Activated naive CD8-positive, alpha-beta T cell treated with anti-CD3 and anti-CD28 coated beads, Interleukin-2, amount 50 U/mL, for 24 hours (primary cell): ENCODE results near the gene B3GALT2.
"Not testable (repeated sequence)": the region's sequence is repeated elsewhere in the genome, so short reads cannot be mapped to it uniquely, and the experiment has no call there.

Source experiments
- ATAC-seq: fragments of 150-1000 bp; cut with Tn5 transposase; one replicate; pipeline ENCODE4 v1.10.0; 2021
- DNase-seq: peaks from one replicate; pipeline ENCODE4 v3.0.0; 2021
- H3K27ac Mint-ChIP-seq: one replicate; pipeline ENCODE4 v1.8.0; 2021; ENCODE audit warnings: mild to moderate bottlenecking, mixed read lengths
- H3K27me3 Mint-ChIP-seq: one replicate; pipeline ENCODE4 v1.8.0; 2021; ENCODE audit warnings: mixed read lengths
- H3K36me3 Mint-ChIP-seq: one replicate; pipeline ENCODE4 v1.8.0; 2021; ENCODE audit warnings: low read depth, mixed read lengths
- H3K4me1 Mint-ChIP-seq: one replicate; pipeline ENCODE4 v1.8.0; 2021; ENCODE audit warnings: mixed read lengths
- H3K4me3 Mint-ChIP-seq: one replicate; pipeline ENCODE4 v1.8.0; 2021; ENCODE audit warnings: mild to moderate bottlenecking, moderate library complexity, mixed read lengths
- H3K9me3 Mint-ChIP-seq: one replicate; pipeline ENCODE4 v1.8.0; 2021; ENCODE audit warnings: mixed read lengths

B3GALT2 gene

GRCh38 chr1:193190096-193190744 is 3.8 kb upstream of the B3GALT2 start:
- Mint-ChIP-seq H3K4me1 (peaks cover 36% of the 10 kb centered on the region), H3K27ac (no peak overlapping the region), H3K36me3 (peaks cover 25% of the 10 kb centered on the region), H3K4me3 (no peak overlapping the region), H3K27me3 (no peaks in the 10 kb centered on the region), H3K9me3 (no peaks in the 10 kb centered on the region)
- DNase-seq (no peak), ATAC-seq (no peak)

DNA sequence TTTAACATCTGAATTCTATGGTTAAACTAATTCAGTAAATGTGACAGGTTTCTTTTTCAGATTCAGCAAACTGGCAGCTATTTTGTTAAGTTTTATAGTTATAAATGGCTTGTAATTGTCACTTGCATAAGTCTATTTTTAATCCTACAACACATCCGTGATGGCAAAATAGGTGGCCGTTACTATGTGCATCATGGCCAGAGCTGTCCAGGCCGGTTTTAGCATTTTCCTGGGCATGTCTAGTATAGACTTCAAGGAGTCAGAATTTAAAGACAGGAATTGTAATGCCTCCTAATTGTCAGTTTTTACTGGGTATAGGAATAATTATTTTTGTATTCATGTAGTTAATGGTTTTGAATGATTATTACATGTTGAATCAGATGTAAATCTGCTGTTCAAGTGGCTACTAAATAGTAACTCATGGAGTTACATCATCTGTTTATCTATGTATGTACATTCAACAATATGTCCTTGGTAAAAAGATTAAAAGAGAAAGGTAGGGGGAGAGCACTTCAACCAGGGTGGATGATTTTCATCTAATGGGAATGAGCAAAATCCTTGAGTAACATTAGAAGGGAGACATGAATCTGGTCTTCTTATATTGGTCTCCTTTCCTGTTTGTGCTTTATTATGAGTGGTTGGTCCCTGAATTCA is 3.2 kb upstream of the B3GALT2 start:
- Mint-ChIP-seq H3K27ac (no peak overlapping the region), H3K4me1 (peaks cover 41% of the 10 kb centered on the region), H3K9me3 (no peaks in the 10 kb centered on the region), H3K4me3 (no peak overlapping the region), H3K27me3 (no peaks in the 10 kb centered on the region), H3K36me3 (peaks cover 25% of the 10 kb centered on the region)
- ATAC-seq: no peak
- no peak for DNase-seq

- not testable (repeated sequence) for ATAC-seq, DNase-seq, H3K27me3 Mint-ChIP-seq, H3K27ac Mint-ChIP-seq, H3K4me3 Mint-ChIP-seq, H3K9me3 Mint-ChIP-seq
- H3K36me3 Mint-ChIP-seq: peaks cover 22% of the 10 kb centered on the region
- H3K4me1 Mint-ChIP-seq: peaks cover 42% of the 10 kb centered on the region
These were observed 2.5 kb upstream of the B3GALT2 start for GRCh38 chr1:193188915-193189314.

DNA sequence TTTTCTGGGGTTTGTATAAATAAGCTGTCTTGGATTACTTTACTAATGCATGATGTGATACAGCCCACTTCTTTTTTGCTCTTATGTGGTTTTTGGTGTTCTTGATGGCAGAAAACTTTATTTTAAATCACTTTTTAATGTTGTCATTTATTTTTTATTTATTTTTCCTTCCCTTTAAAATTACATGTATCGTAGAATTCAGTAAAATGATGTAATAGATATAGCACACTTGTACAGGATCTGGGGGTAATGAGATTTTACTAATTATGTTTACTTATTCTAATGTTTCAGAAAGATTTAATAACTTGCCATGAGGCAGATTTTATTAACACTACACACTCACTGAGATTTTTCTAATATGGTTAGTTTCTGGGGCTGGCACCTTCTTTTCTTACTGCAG is 701 bp upstream of the B3GALT2 start:
- ATAC-seq: no peak
- peaks cover 45% of the 10 kb centered on the region for H3K4me1 Mint-ChIP-seq
- DNase-seq: no peak

GRCh38 chr1:193185211-193185610 is 1.2 kb downstream of the B3GALT2 start:
- DNase-seq: no peak
- H3K9me3 Mint-ChIP-seq: no peaks in the 10 kb centered on the region
- peaks cover 40% of the 10 kb centered on the region for H3K4me1 Mint-ChIP-seq
- H3K36me3 Mint-ChIP-seq: no peaks in the 10 kb centered on the region
- ATAC-seq: no peak
- no peak overlapping the region for H3K27ac Mint-ChIP-seq
- no peak overlapping the region for H3K4me3 Mint-ChIP-seq
- no peaks in the 10 kb centered on the region for H3K27me3 Mint-ChIP-seq

More for the DNA sequence above, 701 bp upstream of the B3GALT2 start:
- H3K27me3 Mint-ChIP-seq: no peaks in the 10 kb centered on the region
- no peak overlapping the region for H3K4me3 Mint-ChIP-seq
- peaks cover 10% of the 10 kb centered on the region for H3K36me3 Mint-ChIP-seq
- H3K9me3 Mint-ChIP-seq: no peaks in the 10 kb centered on the region
- no peak overlapping the region for H3K27ac Mint-ChIP-seq

DNA sequence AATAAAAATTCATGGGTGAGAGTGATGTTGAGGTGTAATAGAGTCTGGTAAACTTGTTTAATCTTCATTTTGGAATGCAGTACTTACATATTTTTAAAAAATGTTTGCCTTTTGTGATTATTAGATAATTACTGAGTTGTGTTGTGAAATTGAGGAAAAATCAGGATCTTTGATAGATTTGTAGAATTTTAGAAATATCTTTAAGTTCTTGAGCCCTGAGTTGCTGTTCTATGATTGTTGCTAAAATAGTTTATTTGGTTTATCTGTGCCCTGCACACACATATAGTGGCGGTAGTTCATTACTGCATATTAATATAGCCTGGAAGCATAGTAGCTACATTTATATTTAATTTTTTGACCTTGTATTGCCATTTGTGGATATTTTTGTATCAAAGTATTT is 1.6 kb downstream of the B3GALT2 start:
- Mint-ChIP-seq H3K27ac (no peak overlapping the region), H3K4me3 (no peak overlapping the region), H3K4me1 (peaks cover 37% of the 10 kb centered on the region), H3K27me3 (no peaks in the 10 kb centered on the region), H3K36me3 (no peaks in the 10 kb centered on the region), H3K9me3 (no peaks in the 10 kb centered on the region)
- ATAC-seq (no peak), DNase-seq (no peak)

- peaks cover 41% of the 10 kb centered on the region for H3K4me1 Mint-ChIP-seq
- ATAC-seq: no peak
- H3K27ac Mint-ChIP-seq: no peak overlapping the region
- H3K36me3 Mint-ChIP-seq: peaks cover 5% of the 10 kb centered on the region
- no peak overlapping the region for H3K4me3 Mint-ChIP-seq
- no peaks in the 10 kb centered on the region for H3K9me3 Mint-ChIP-seq
- no peak for DNase-seq
- H3K27me3 Mint-ChIP-seq: no peaks in the 10 kb centered on the region
These were observed 3.3 kb downstream of the B3GALT2 start for GRCh38 chr1:193183019-193183627.

- H3K4me3 Mint-ChIP-seq: no peak overlapping the region
- no peak overlapping the region for H3K27ac Mint-ChIP-seq
- ATAC-seq (no peak), DNase-seq (no peak)
- peaks cover 40% of the 10 kb centered on the region for H3K4me1 Mint-ChIP-seq
- no peaks in the 10 kb centered on the region for H3K9me3 Mint-ChIP-seq
- H3K27me3 Mint-ChIP-seq: no peaks in the 10 kb centered on the region
- H3K36me3 Mint-ChIP-seq: peaks cover 8% of the 10 kb centered on the region
These were observed 4.4 kb downstream of the B3GALT2 start for GRCh38 chr1:193181985-193182384.

GRCh38 chr1:193181536-193181935 is 4.9 kb downstream of the B3GALT2 start:
- no peak overlapping the region for H3K4me3 Mint-ChIP-seq
- H3K27me3 Mint-ChIP-seq: no peaks in the 10 kb centered on the region
- no peak overlapping the region for H3K27ac Mint-ChIP-seq
- no peak for ATAC-seq
- peaks cover 38% of the 10 kb centered on the region for H3K4me1 Mint-ChIP-seq
- DNase-seq: no peak
- H3K36me3 Mint-ChIP-seq: peaks cover 11% of the 10 kb centered on the region
- H3K9me3 Mint-ChIP-seq: no peaks in the 10 kb centered on the region

GRCh38 chr1:193179094-193179493 is 7.3 kb downstream of the B3GALT2 start:
- no peaks in the 10 kb centered on the region for H3K9me3 Mint-ChIP-seq
- H3K36me3 Mint-ChIP-seq: peaks cover 23% of the 10 kb centered on the region
- ATAC-seq (no peak), DNase-seq (no peak)
- no peaks in the 10 kb centered on the region for H3K27me3 Mint-ChIP-seq
- no peak overlapping the region for H3K27ac Mint-ChIP-seq
- H3K4me3 Mint-ChIP-seq: no peak overlapping the region
- H3K4me1 Mint-ChIP-seq: peaks cover 22% of the 10 kb centered on the region

DNA sequence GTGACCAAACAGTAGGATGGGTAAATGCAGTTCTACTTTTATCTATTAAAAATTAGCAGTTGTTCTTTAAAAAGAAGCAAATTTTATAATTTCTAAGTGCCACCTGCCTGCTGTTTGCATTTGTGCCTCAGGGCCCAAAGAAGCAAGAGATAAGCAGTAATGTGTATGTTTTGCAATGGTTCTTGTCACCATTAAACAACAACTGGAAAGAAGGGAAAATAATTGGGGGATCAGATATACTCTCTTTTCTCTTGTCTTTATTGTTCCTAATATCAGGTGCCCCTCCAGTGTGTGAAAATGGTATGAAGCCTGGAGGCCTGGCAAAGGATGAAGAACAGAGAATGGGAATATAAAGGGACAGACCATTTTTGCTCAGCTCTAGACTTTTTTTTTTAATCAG is 9.6 kb downstream of the B3GALT2 start:
- H3K4me1 Mint-ChIP-seq: peaks cover 18% of the 10 kb centered on the region
- DNase-seq (no peak), ATAC-seq (no peak)
- H3K4me3 Mint-ChIP-seq: no peak overlapping the region
- no peaks in the 10 kb centered on the region for H3K27me3 Mint-ChIP-seq
- no peaks in the 10 kb centered on the region for H3K9me3 Mint-ChIP-seq
- peaks cover 26% of the 10 kb centered on the region for H3K36me3 Mint-ChIP-seq
- no peak overlapping the region for H3K27ac Mint-ChIP-seq

GRCh38 chr1:193176113-193176512 is 10.3 kb downstream of the B3GALT2 start:
- no peak for DNase-seq
- H3K27ac Mint-ChIP-seq: no peak overlapping the region

GRCh38 chr1:193157360-193157759 is 29.1 kb downstream of the B3GALT2 start:
- DNase-seq (no peak), ATAC-seq (no peak)
- Mint-ChIP-seq H3K27ac (no peak overlapping the region), H3K27me3 (no peaks in the 10 kb centered on the region), H3K36me3 (peaks cover 19% of the 10 kb centered on the region), H3K4me3 (no peak overlapping the region), H3K4me1 (peaks cover 14% of the 10 kb centered on the region), H3K9me3 (no peaks in the 10 kb centered on the region)

More at GRCh38 chr1:193176113-193176512, 10.3 kb downstream of the B3GALT2 start:
- Mint-ChIP-seq H3K4me1 (peaks cover 18% of the 10 kb centered on the region), H3K36me3 (peaks cover 27% of the 10 kb centered on the region), H3K27me3 (no peaks in the 10 kb centered on the region), H3K9me3 (no peaks in the 10 kb centered on the region), H3K4me3 (no peak overlapping the region)
- no peak for ATAC-seq

DNA sequence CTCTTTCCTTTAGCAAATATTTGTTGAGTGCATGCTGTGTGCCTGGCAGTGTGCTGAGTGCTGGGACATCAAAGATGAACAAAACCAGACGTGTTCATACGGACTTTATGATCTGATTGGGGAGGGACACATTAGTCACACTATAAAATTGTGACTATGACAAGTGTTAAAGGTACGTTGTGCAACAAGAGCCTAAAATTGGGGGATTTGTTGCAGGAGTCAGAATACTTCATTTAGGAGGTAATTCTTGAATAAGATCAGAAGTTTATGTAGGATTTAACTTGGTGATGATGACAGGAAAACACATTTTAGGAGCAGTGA is 29.6 kb downstream of the B3GALT2 start:
- Mint-ChIP-seq H3K4me1 (peaks cover 14% of the 10 kb centered on the region), H3K36me3 (peaks cover 22% of the 10 kb centered on the region), H3K27ac (no peak overlapping the region)

DNA sequence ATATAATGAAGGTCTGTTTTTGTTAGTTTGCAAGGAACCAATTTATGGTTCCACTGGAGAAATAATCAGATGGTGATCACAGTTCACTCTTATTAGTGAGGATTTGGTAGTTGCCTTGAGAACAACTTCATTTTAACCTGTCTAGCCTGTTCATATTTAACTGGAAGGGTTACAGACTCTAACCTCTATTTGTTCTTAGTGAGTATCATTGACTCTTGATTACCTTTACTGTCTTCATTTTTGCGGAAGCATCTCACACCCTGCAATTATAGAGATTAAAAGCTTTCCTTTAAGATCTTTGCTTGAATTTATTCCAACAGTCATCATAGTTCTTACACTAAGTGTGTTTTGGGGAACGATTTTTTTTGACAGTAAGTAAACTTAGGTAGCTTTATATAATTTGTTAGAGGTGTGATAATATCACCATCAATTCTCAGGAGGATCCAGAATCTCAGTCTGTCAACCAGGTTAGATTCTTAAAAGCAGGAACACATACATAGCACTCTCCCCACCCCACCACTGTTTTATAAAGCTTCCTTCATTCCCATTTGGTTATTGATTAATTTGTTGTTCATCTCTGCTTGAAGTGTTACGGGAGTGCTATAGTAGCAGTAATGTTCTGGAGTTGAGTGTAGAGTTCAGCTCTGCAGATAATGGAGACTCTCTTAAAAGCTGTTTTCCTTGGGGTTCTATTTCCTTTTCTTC is 30.1 kb downstream of the B3GALT2 start:
- no peaks in the 10 kb centered on the region for H3K9me3 Mint-ChIP-seq
- peaks cover 14% of the 10 kb centered on the region for H3K4me1 Mint-ChIP-seq
- ATAC-seq (no peak), DNase-seq (no peak)
- peaks cover 25% of the 10 kb centered on the region for H3K36me3 Mint-ChIP-seq
- H3K27me3 Mint-ChIP-seq: no peaks in the 10 kb centered on the region
- H3K27ac Mint-ChIP-seq: no peak overlapping the region
- no peak overlapping the region for H3K4me3 Mint-ChIP-seq

More for the DNA sequence above, 29.6 kb downstream of the B3GALT2 start:
- Mint-ChIP-seq H3K4me3 (no peak overlapping the region), H3K27me3 (no peaks in the 10 kb centered on the region), H3K9me3 (no peaks in the 10 kb centered on the region)
- no peak for ATAC-seq
- DNase-seq: no peak
